NCI-H1436 (cell line): ENCODE data around the gene FERMT3.

ENCODE experiments used
- DNase-seq: peaks from one replicate; lab custom pipeline; 2025; lab: John Stamatoyannopoulos, UW

Gene FERMT3

DNA sequence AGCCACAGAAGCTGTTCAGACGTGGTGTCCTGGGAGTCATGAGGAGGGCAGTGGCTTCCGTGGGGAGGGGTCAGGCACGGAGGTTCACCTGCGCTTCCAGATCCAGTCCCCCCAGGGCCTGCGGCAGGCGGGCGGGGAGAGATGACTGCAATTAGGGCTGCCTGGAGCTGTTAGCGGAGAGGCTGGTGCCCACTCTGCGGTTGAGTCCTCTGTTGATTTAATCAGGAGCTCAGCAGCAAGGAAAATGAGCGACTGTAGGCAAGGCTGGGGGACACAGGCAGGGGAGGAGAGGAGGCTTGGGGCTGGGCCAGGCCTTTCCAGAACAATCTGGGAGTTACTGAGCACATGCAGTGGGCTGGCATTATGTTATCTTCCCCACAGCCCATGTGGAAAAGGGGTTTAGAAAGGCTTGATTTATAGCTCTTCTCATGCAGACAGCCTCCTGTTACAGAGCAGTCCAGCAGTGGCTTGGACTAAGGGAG is 57.9 kb downstream of the FERMT3 start:
- no peak for DNase-seq

DNA sequence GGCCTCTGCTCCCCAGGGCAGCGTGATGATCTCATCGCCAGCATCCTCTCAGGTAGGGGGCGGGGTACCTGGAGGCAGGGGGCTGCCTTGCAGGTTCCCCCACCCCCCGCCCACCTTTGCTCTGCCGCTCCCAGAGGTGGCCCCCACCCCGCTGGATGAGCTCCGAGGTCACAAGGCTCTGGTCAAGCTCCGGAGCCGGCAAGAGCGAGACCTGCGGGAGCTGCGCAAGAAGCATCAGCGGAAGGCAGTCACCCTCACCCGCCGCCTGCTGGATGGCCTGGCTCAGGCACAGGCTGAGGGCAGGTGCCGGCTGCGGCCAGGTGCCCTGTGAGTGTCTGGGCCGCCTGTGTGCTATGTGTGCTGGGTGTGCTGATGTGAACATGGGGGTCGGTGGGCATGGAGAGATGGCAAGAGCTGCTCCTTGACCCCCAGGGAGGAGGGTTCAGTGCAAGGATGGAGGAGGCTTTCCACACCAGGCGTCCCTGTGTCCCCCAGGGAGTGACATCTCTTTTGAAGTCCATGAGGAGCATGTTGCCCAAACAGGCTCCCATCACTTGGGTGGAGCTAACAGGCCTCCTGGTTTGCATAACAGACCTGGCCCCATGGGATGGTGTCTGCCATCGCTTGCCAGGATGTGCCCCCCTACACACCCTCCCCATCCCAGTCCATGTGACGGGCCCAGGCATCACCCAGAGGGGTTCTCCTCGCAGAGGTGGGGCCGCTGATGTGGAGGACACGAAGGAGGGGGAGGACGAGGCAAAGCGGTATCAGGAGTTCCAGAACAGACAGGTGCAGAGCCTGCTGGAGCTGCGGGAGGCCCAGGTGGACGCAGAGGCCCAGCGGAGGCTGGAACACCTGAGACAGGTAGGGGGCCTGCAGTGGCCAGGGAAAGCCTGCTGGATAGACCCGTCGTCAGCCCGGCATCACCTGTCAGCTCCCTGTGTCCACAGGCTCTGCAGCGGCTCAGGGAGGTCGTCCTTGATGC is 58.9 kb downstream of the FERMT3 start:
- no peak for DNase-seq

DNA sequence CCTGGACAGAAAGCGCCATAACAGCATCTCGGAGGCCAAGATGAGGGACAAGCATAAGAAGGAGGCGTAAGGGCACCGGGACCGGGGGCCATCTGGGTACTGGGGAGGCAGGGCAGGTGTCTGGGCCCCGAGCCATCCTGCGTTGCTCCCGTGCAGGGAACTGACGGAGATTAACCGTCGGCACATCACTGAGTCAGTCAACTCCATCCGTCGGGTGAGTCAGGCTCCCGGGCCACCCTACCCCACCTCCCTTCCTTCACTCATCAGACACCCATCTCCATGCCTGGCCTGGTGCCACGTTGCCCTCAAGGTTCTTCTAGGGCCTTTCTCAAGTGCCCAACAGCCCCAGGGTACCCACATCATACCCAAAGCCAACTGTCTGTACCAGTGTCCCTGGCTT is 59.8 kb downstream of the FERMT3 start:
- no peak for DNase-seq

DNA sequence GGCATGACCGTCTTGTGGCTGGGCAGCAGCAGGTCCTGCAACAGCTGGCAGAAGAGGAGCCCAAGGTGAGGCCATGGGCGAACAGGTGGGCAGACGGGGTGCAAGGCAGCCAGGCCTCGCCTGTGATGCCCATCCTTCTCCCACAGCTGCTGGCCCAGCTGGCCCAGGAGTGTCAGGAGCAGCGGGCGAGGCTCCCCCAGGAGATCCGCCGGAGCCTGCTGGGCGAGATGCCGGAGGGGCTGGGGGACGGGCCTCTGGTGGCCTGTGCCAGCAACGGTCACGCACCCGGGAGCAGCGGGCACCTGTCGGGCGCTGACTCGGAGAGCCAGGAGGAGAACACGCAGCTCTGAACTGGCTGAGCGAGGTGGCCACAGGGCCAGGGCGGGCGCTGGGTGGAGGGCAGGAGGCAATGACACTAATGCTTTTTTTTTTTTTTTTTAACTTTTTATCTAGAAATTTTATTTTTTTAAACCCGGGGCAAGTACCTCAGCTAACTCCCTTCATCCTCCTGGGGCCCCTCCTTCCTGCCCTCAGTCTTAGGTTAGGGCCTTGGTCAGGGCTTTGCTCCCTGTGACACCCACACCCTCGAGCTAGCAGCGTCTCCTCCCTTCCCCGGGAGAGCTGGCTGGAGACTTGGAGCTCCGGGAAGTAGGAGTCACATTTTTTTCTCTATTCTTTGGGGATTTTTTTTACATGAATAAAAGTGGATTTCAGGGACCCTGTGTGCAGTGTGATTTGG is 60.9 kb downstream of the FERMT3 start:
- DNase-seq: no peak

DNA sequence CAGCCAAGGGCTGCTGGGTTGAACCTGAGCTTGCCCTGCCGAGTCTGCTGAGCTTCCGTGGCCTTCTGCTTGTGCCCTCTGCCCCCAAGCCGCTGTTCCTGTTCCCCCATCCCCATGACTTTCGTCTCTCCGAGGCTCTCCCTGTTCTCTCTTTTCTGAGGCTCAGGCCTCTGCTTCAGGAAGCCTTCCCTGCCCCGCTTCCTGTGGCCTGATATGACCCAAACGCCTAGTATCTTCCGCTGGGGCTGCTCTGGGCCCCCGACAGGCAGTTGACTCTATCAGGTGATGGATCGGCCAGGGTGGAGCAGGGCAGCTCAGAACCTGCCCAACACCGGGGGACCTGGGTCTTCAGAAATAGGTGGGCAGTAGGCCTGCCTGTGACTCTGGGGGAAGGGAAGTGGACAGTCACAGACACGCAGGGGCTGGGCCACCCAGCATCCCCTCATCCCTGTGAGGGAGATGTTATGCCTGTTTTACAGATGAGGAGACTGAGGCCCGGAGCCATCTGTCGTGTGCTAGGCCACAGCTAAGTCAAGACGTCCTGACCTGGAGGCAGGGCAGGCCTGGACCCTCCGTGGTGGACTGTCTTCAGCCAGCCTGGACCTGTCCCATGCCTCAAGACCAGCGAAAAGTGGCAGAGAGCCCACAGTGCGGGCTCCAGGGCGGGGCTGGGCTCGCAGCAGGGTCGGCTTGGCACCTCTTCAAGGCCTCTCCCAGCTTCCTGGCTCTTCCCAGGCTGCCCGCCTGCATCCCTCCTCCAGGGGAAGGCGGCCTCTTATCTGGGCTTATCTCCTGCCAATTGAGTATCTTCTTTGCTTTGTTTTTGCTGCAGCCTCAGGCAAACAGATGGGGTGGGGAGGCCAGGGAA is 61.7 kb downstream of the FERMT3 start:
- no peak for DNase-seq

DNA sequence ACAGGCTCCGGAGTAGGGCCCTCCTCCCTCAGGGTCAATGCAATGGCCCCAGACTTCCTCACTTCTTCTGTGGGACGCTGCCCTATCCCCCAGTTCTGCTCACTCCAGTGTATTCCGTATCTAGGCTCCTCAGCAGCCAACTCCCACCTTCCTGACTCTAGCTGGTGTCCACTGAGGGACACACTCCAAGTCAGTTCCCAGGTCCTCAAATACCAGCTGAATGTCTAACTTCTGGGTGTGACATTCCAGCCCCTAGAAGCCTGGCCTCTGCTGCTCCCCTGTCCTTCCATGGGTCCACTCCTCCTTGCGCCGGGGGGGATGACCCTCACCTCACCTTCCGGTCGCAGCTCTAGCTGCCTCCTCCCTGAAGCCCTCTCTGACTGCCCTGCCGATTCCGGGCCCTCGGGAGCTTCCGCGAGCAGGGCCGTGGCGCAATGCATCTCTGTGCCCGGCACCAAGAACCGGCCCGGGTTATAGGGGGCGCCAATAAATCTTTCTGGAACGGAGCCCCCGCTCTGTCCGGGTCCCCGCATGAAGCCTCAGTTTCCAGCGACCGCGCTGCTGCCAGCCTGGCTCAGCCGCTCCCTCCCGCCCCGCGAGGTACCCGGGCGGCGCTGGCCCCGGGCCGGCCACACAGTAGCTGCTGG is 62.5 kb downstream of the FERMT3 start:
- DNase-seq: no peak

DNA sequence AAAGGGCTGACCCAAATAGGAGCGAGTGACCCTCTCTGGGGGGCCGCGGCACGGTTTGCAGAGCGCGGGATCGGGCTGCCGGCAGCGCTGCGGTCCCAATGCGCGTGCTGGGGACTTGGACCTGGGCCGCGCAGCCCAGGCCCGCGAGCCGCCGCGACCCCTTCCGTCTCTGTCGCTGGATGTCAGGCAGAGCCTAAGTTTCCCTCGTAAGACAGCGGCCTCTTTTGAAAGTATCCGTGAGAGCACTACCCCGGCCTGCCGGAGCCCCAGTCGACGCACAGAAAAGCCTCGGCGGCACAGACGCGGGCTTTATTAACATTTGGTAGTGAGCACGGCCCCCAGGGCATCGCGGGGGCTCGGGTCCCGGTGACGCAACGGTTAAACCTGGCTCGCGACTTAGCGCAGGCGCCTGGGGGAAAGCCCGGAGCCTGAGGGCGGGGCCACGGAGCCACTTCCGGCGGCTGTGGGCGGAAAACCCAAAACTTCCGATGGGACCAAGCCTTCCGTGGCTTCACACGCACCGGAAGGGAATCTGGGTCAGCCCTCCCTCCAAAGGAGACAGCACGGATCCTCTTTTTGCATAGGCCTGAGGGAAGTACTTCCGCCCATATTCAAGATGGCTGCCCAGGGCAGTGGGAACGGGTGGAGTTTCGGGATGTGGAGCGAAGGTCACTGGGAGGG is 63.2 kb downstream of the FERMT3 start:
- peak; percentile 99 for DNase-seq
